Left lung (tissue), 10 donors: ENCODE results near the gene KRTAP29-1. TPM values are rescaled to one million over a fixed set of nuclear protein-coding genes. Genes with fewer than 3 reads are reported as not detected.
A peak's percentile ranks its signal among the peaks of the same experiment; 100 is the strongest.

ENCODE experiments used
- ATAC-seq: fragments of 200-7000 bp; cut with Tn5 transposase; one replicate; pipeline ENCODE4 v1.9.1; 2020; ENCODE audit warnings: moderate library complexity
- DNase-seq, 4 donors: peaks; one replicate each; pipeline ENCODE4 v3.0.0-alpha.2; 2013 to 2020
- H3K27ac ChIP-seq, 2 donors: fragments of 200-600 bp; sonication (generic) in 1 of 2; one replicate each; pipeline versions ENCODE4 v1.5.0 to v1.8.0; 2020 to 2021
- H3K27me3 ChIP-seq, 2 donors: fragments of 200-600 bp; sonication (generic) in 1 of 2; one replicate each; pipeline versions ENCODE4 v1.5.0 to v1.8.0; 2020 to 2021
- H3K36me3 ChIP-seq, 2 donors: fragments of 200-600 bp; sonication (generic) in 1 of 2; one replicate each; pipeline versions ENCODE4 v1.5.0 to v1.8.0; 2020 to 2021
- H3K4me1 ChIP-seq, 2 donors: fragments of 200-600 bp; one replicate each; pipeline ENCODE4 v1.8.0; 2021
- H3K4me3 ChIP-seq, 2 donors: fragments of 200-600 bp; sonication (generic) in 1 of 2; one replicate each; pipeline versions ENCODE4 v1.5.0 to v1.8.0; 2020 to 2021; ENCODE audit warnings: mild to moderate bottlenecking in 1 of 2
- H3K9me3 ChIP-seq, 2 donors: fragments of 200-600 bp; sonication (generic) in 1 of 2; one replicate each; pipeline versions ENCODE4 v1.5.0 to v1.8.0; 2020 to 2021
- CTCF ChIP-seq, 2 donors: fragments of 200-600 bp; sonication (generic) in 1 of 2; IDR thresholded peaks; one replicate each; pipeline versions ENCODE4 v1.5.0 to v1.8.0; 2021; ENCODE audit warnings: antibody characterized with exemption in 2 of 2
- intact Hi-C, 2 donors: fragments of 100-400 bp; cut with DNase I; formaldehyde crosslinking; loops; one replicate each; pipeline versions ENCODE4 v1.11.2 to v1.14.2; 2022
- polyA plus RNA-seq, 6 donors: library from polyadenylated mRNA; unstranded; fragments of 120-200 nt; gene quantifications; one replicate each; pipeline ENCODE4 v1.2.1, GENCODE V29; 2013; ENCODE audit not compliant: insufficient read length in 6 of 6
- total RNA-seq, 2 donors: library from RNA; stranded (reverse); fragmentation: NEBNext Ultra II Directional; extraction: Animal tissue kit (Norgen Biotek cat#: 25700); gene quantifications; one replicate each; pipeline ENCODE4 v1.2.1, GENCODE V29; 2021
- donor health status: DM: no; HTN: yes; CAD: no.
- donor health status: DM: no; HTN: no; CAD: no.

The KRTAP29-1 gene
- total and polyA plus RNA-seq, 8 donors, result not detected

GRCh38 chr17:41326173-41327145 lies 23.8 kb upstream of the KRTAP29-1 start:
- intact Hi-C loops, result no loop called here
- TF ChIP-seq CTCF (IDR thresholded peaks at IDR 0.05), result no peak
- no peak overlapping the region for H3K27ac ChIP-seq
- H3K4me3 ChIP-seq, result no peak overlapping the region
- H3K4me1 ChIP-seq, result no peaks in the 10 kb centered on the region
- H3K36me3 ChIP-seq, result no peaks in the 10 kb centered on the region
- DNase-seq, result no peak
- ATAC-seq, result no peak
- no peaks in the 10 kb centered on the region for H3K9me3 ChIP-seq
- H3K27me3 ChIP-seq, result no peaks in the 10 kb centered on the region

- Histone ChIP-seq H3K4me1 (no peaks in the 10 kb centered on the region), H3K36me3 (no peaks in the 10 kb centered on the region), H3K4me3 (no peak overlapping the region), H3K27ac (no peak overlapping the region), H3K27me3 (no peaks in the 10 kb centered on the region), H3K9me3 (peaks cover 0 to 2% of the 10 kb centered on the region in 2 donors)
- ATAC-seq (no peak), DNase-seq (no peak)
- TF ChIP-seq CTCF (IDR thresholded peaks at IDR 0.05), result no peak
- intact Hi-C loops, result no loop called here
These were observed 23.0 kb upstream of the KRTAP29-1 start for GRCh38 chr17:41325611-41326010.

GRCh38 chr17:41325126-41325525 lies 22.5 kb upstream of the KRTAP29-1 start:
- ATAC-seq (no peak), DNase-seq (peak in 1 of 4 donors; percentile 59)
- Histone ChIP-seq H3K27me3 (no peaks in the 10 kb centered on the region), H3K4me1 (no peaks in the 10 kb centered on the region), H3K4me3 (no peak overlapping the region), H3K36me3 (no peaks in the 10 kb centered on the region), H3K9me3 (peaks cover 0 to 6% of the 10 kb centered on the region in 2 donors), H3K27ac (no peak overlapping the region)
- TF ChIP-seq CTCF (IDR thresholded peaks at IDR 0.05), result no peak
- intact Hi-C loops, result no loop called here

GRCh38 chr17:41324180-41325075 lies 21.8 kb upstream of the KRTAP29-1 start:
- TF ChIP-seq CTCF (IDR thresholded peaks at IDR 0.05), result no peak
- ATAC-seq, result peak; percentile 72
- peak in 1 of 4 donors; percentile 21 for DNase-seq

More at GRCh38 chr17:41324180-41325075, 21.8 kb upstream of the KRTAP29-1 start:
- no peak overlapping the region for H3K4me3 ChIP-seq
- H3K36me3 ChIP-seq, result no peaks in the 10 kb centered on the region
- no peaks in the 10 kb centered on the region for H3K4me1 ChIP-seq
- H3K27me3 ChIP-seq, result no peaks in the 10 kb centered on the region
- H3K27ac ChIP-seq, result no peak overlapping the region
- peaks cover 0 to 10% of the 10 kb centered on the region in 2 donors for H3K9me3 ChIP-seq
- intact Hi-C loops, result no loop called here
